Activated CD8-positive, alpha-beta memory T cell treated with anti-CD3 and anti-CD28 coated beads for 36 hours (primary cell): ENCODE data around the gene RGPD3. TPM values are rescaled to one million over a fixed set of nuclear protein-coding genes. Genes with fewer than 3 reads are reported as not detected.
"Not testable (repeated sequence)": the region's sequence is repeated elsewhere in the genome, so short reads cannot be mapped to it uniquely, and the experiment has no call there.

ENCODE experiments used
- CTCF ChIA-PET: fragments of 350-600 bp; sonication (Branson Sonifier 250); formaldehyde crosslinking; loops from one replicate; lab custom pipeline; 2021; ENCODE audit warnings: antibody characterized with exemption; lab: Charles Lee
- POLR2A ChIA-PET: fragments of 350-600 bp; sonication (Branson Sonifier 250); formaldehyde crosslinking; loops from one replicate; lab custom pipeline; 2021; ENCODE audit warnings: antibody characterized with exemption; lab: Charles Lee
- total RNA-seq, 2 experiments: library from RNA; stranded (reverse); gene quantifications; one replicate each; pipeline ENCODE4 v1.2.3, GENCODE V29; 2021

RGPD3 gene
- total RNA-seq, 2 experiments from 2014 or later: 0.06 TPM; not detected in 1

- CTCF ChIA-PET, POLR2A ChIA-PET: not testable (repeated sequence)
Measured at GRCh38 chr2:106487386-106488191, 19.4 kb upstream of the RGPD3 start.

- POLR2A ChIA-PET, CTCF ChIA-PET: not testable (repeated sequence)
Measured at GRCh38 chr2:106486551-106487385, 18.6 kb upstream of the RGPD3 start, which contains the start of gene CD8B2. CD8B2 (plus strand) TSS chr2:106487364; CDS start chr2:106487427, 63 bp downstream.

GRCh38 chr2:106479563-106479962 is 11.3 kb upstream of the RGPD3 start:
- CTCF ChIA-PET, POLR2A ChIA-PET: not testable (repeated sequence)

GRCh38 chr2:106477647-106478046 is 9.4 kb upstream of the RGPD3 start:
- CTCF ChIA-PET, POLR2A ChIA-PET: not testable (repeated sequence)

GRCh38 chr2:106470658-106471057 is 2.4 kb upstream of the RGPD3 start:
- CTCF ChIA-PET, POLR2A ChIA-PET: not testable (repeated sequence)

GRCh38 chr2:106467516-106467915 is 697 bp downstream of the RGPD3 start:
- POLR2A ChIA-PET: not testable (repeated sequence)

GRCh38 chr2:106461882-106462281 is 6.3 kb downstream of the RGPD3 start:
- CTCF ChIA-PET, POLR2A ChIA-PET: not testable (repeated sequence)

More at GRCh38 chr2:106467516-106467915, 697 bp downstream of the RGPD3 start:
- CTCF ChIA-PET: not testable (repeated sequence)

- POLR2A ChIA-PET, CTCF ChIA-PET: not testable (repeated sequence)
Measured at GRCh38 chr2:106390680-106391079, 77.5 kb downstream of the RGPD3 start.

GRCh38 chr2:106388814-106389410 is 79.3 kb downstream of the RGPD3 start:
- CTCF ChIA-PET, POLR2A ChIA-PET: not testable (repeated sequence)

- POLR2A ChIA-PET, CTCF ChIA-PET: not testable (repeated sequence)
Measured at GRCh38 chr2:106384548-106384947, 83.7 kb downstream of the RGPD3 start.

GRCh38 chr2:106381867-106382266 is 86.3 kb downstream of the RGPD3 start:
- POLR2A ChIA-PET, CTCF ChIA-PET: not testable (repeated sequence)

- CTCF ChIA-PET: not testable (repeated sequence)
Measured at GRCh38 chr2:106379567-106379966, 88.6 kb downstream of the RGPD3 start.

GRCh38 chr2:106369182-106369581 is 99.0 kb downstream of the RGPD3 start:
- CTCF ChIA-PET, POLR2A ChIA-PET: not testable (repeated sequence)

More at GRCh38 chr2:106379567-106379966, 88.6 kb downstream of the RGPD3 start:
- POLR2A ChIA-PET: not testable (repeated sequence)

- CTCF ChIA-PET: no interaction called here
- POLR2A ChIA-PET: no interaction called here
Measured at GRCh38 chr2:106366204-106366885, 101.9 kb downstream of the RGPD3 start.

- CTCF ChIA-PET: no interaction called here
Measured at GRCh38 chr2:106363791-106364190, 104.4 kb downstream of the RGPD3 start.

GRCh38 chr2:106362789-106363188 is 105.4 kb downstream of the RGPD3 start:
- POLR2A ChIA-PET: no interaction called here
- CTCF ChIA-PET: no interaction called here

More at GRCh38 chr2:106363791-106364190, 104.4 kb downstream of the RGPD3 start:
- POLR2A ChIA-PET: no interaction called here

- CTCF ChIA-PET: interaction anchor here (0.7 kb wide), 1 partner anchor 15 kb away, joined by 3 read pairs; no protein-coding TSS in a partner anchor
- POLR2A ChIA-PET: no interaction called here
Measured at GRCh38 chr2:106359512-106359911, 108.7 kb downstream of the RGPD3 start.

- POLR2A ChIA-PET: no interaction called here
- CTCF ChIA-PET: no interaction called here
Measured at GRCh38 chr2:106358521-106358920, 109.7 kb downstream of the RGPD3 start.

- POLR2A ChIA-PET: no interaction called here
- CTCF ChIA-PET: no interaction called here
Measured at GRCh38 chr2:106358081-106358480, 110.1 kb downstream of the RGPD3 start.
